NAMALWA (cell line): Measurements from ENCODE around the gene ADRB2.
A peak's percentile ranks its signal among the peaks of the same experiment; 100 is the strongest.
"Not testable (repeated sequence)": the region's sequence is repeated elsewhere in the genome, so short reads cannot be mapped to it uniquely, and the experiment has no call there.

Experiments used
- DNase-seq: peaks from one replicate; pipeline ENCODE4 v3.0.0-alpha.2; 2015; ENCODE audit warnings: low spot score

Gene ADRB2

DNA sequence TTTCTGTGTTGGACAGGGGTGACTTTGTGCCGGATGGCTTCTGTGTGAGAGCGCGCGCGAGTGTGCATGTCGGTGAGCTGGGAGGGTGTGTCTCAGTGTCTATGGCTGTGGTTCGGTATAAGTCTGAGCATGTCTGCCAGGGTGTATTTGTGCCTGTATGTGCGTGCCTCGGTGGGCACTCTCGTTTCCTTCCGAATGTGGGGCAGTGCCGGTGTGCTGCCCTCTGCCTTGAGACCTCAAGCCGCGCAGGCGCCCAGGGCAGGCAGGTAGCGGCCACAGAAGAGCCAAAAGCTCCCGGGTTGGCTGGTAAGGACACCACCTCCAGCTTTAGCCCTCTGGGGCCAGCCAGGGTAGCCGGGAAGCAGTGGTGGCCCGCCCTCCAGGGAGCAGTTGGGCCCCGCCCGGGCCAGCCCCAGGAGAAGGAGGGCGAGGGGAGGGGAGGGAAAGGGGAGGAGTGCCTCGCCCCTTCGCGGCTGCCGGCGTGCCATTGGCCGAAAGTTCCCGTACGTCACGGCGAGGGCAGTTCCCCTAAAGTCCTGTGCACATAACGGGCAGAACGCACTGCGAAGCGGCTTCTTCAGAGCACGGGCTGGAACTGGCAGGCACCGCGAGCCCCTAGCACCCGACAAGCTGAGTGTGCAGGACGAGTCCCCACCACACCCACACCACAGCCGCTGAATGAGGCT, at the start of gene ADRB2:
Gene ADRB2, plus strand, starts transcription at position 559 of the 686 bp plus-strand sequence. CDS start 221 bp downstream, outside the sequence.
- DNase-seq = peak; percentile 85

GRCh38 chr5:148776780-148777179, 49.6 kb upstream of the ADRB2 start:
- DNase-seq = no peak

DNA sequence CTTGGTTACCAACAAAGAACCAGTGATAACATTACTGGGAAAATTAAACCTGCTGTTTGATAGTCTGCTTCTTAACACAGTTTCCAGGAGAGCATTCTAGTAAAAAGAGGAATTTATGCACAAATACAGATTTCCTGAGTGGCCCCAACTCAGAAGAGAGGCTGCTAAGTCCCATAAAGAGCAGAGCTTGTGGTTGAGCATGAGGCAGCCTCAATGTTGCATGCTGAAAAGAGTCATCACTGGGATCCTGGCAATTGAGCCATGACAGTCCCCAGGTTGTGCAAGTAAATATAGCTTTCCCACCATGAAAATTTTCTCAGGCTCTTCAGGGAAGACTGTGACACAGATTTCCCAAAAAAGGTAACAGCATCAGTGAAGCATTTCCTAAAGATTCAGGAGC, 47.5 kb upstream of the ADRB2 start:
- DNase-seq = no peak

DNA sequence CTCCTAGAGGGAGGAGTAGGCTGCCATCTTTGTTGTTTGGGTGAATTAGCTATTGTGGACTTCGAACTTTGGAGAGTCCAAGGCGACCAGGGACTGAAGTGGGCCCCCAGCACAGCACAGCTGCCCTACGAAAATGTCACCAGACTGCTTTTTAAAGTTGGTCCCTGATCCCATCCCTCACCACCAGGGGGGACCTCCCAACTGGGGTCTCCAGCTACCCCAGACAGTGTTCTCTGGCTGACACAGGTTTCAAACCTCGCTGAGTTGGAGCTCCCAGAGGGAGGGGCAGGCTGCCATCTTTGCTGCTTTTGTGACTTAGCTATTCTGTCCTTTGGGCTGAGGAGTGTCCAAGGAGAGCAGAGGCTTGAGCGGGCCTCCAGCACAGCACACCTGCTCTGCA, 45.7 kb upstream of the ADRB2 start:
- DNase-seq = peak; percentile 7

DNA sequence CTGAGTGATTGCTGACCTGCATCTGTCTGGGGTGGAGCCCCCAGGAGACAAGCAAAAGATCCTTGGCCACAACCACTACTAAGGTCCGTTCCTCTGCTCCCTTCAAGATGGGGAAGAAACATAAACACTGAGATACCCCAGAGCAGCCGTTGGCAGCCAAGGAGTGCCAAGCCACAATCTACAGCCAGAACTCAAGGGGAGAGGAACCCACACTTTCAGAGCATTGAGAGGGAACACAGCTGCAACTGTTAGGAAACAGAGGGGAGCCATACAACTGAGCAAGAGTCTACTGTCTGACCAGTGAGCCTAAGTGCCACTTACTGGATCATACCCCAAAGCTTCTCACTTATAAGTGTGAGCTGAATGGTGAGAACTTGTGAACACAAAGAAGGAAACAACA, 44.6 kb upstream of the ADRB2 start:
- no peak for DNase-seq

DNA sequence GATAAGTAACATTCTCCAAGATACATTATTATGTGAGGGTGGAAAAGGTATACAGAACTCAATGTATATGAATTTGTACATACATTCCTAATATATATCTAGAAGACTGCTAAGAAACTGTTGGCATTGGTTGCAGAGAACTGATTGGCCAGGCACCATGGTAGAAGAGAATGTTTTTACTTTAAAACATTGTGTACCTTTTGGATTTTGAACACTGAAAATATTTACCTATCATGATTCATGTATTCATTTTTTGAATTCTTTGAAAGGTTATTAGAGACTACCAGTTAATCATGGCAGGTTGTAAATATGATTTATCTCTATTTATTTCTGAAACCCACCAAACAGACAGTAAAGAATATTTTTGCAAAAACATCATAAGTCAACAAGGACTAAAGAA, 41.2 kb upstream of the ADRB2 start:
- DNase-seq = no peak

DNA sequence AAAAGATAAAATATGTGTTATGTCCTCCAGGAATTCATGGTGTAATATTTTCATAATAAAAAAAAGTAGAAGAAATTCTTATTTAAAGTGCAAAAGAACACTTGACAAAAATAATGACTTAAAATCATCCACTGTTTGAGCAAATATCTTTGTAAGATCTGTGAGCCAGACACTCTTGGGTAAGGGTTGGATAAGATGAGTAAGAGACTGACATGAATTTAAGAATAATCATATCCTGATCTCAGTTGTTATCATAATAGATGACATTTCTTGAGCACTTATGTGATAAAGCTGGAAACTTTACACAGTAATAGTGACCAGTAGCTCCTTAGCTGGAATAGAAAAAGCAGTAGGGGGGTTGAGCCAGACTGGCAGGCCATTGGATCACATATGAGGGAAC, 40.0 kb upstream of the ADRB2 start:
- DNase-seq = no peak

DNA sequence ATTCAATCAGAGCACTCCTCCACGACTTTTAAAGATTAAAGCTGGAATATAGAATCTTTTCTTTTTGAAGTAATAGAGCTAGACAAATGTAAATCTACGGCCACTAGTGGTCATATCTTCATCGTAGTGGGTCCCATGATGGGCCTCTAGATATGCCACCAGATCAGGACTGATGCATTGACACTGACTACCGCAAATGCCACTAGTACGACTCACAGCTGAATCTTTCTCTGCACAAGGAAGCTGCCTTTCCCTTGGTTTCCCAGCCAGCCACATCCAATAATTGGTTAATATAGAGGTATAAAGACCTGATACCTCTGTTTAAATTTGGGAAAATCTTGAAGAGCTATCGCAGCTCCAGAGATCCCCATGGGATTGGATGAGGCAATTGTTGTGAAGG, 37.8 kb upstream of the ADRB2 start:
- DNase-seq = no peak

DNA sequence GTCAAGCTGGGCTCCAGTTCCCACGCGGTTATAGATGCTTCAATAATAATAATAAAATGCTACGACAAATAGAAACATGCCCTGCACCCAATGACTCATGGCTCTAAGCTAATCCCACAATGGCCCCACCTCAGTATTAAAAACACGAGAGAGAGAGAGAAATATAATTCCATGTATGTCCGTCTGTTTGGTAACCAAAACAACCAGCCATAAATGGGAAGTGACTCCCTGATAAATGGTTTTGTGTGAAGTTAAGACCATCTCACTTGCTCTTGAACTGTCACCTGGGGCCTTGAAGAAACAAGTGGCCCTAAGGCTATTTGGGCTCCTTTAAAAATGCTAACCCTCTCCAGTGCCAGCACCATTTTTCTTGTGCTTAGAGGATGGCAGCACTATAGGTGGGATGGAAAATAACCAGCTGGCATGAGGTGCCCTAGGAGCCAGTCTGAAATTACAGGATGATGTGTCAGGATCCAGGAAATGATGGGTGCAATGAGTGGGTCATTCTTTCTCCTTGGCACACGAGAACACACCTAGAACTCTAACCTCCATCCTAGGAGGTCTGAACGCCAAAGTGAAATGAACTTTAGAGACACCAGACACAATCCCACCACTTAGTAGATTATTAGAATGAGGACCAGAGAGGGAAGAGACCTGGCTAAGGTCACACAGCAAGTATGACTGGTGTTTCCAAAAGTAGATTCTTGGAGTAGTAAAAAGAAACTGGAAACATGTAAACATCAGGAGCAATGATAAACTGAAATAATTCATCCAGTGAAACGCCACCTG, 35.7 kb upstream of the ADRB2 start:
- DNase-seq = no peak

DNA sequence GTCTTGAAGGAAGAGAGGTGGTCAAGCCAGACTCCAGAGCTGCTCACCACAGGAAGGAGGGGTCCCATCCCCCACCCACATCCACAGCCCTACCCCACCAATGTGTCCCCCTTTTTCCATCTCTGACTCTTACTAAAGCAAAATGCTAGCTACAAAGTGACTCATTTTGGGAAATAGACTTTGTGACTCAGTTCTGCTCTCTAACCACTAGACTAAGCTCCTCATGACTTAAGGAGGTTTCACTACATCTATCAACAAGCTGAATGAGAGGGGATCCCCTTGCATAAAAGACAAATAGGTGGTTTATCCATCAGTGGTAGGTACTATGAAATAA, 35.1 kb upstream of the ADRB2 start:
- DNase-seq = no peak

- no peak for DNase-seq
These were observed 34.7 kb upstream of the ADRB2 start for GRCh38 chr5:148791696-148792095.

DNA sequence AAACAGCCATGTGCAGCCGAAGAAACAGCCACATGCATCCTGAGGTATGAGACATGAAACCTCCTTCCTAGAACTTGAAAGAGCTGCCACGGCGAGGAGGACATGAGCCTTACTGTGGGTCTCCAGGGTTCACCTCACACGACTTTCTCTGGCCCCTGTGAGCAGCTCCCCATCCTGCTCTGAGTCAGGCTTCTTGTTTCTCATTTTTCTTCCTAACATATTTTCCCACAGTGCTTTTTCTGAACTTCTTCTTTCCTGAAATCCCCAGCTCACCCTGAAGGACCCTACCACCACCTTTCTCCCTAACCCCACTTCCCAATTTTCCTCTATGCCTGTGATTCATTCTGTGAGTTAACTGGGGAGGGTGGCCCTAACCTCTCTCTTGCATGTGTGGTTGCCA, 33.7 kb upstream of the ADRB2 start:
- no peak for DNase-seq

GRCh38 chr5:148793261-148793660, 33.1 kb upstream of the ADRB2 start:
- DNase-seq = no peak

DNA sequence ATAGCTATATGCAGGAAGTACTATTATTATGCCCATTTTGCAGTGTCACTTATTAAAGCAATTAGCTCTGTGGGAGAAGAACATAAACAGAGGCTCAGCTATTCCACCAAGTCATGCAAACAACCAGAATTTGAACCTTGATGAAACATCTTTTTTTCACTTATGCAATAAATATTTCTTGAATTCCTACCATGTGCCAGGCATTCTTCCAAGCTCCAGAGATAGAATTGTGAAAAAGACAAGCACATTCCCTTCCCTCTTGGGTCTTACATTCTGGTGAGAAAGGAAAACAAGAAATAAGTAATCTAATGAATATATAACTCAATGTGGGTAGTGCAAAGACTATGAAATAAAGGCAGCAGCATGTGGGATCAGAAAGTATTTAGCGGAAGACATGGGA, 32.1 kb upstream of the ADRB2 start:
- no peak for DNase-seq

DNA sequence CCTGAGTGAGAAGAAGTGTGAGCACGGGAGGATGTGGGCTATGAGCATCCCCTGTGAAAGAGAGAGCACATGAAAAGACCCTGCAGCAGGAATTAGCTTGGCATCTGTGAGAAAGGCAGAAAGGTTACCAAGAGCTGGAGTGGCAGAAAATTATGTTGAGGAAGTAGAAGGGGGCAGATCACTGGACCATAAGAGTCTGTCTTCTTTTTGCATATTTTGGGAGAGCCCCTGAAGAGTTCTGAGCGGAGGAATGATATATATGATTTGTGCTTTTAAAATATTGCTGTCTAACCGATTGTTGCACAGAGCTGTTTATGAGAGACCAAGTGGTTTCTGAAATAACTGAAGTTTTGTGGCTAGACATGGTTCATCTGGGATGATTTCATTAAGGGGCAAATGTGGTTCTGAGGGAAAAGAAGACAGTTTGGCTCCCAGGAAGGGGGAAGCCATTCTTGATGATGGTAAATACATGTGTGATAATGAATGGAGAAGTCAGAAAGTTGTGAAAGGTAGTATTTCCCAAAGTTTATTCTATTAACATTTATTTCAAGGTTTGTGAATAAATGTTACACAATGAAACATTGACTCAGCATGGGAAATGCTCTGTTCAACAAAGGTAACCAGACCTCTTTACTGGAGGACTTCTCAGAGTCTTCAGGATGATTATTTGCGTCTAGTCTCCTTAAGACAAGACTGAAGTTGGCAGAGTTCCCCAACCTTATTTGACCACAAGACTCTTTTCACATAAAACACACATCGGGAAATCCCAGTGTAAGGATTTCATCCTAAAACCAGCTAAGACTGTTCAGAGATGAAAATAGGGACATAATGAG, 31.5 kb upstream of the ADRB2 start:
- DNase-seq = no peak

GRCh38 chr5:148796936-148797335, 29.5 kb upstream of the ADRB2 start:
- no peak for DNase-seq

DNA sequence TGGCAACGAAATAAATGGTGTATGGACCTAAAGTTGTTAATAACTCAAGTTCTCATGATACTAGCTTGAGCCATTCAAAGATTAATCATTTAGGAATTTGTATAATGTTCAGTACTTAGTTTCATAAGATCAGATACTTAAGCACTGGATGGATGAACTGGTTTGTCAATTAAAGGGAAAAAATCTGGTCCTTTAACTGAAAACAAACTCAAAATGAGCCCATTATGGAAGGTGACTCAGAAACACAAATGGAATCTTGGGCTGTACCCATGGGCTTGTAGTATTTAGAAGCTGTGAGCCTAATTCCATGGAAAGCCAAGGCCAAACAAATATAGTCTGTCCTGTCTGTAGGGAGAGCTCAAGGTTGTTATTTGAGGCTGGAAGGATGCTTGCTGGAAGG, 27.6 kb upstream of the ADRB2 start:
- no peak for DNase-seq

- no peak for DNase-seq
These were observed 26.5 kb upstream of the ADRB2 start for GRCh38 chr5:148799737-148800527.

DNA sequence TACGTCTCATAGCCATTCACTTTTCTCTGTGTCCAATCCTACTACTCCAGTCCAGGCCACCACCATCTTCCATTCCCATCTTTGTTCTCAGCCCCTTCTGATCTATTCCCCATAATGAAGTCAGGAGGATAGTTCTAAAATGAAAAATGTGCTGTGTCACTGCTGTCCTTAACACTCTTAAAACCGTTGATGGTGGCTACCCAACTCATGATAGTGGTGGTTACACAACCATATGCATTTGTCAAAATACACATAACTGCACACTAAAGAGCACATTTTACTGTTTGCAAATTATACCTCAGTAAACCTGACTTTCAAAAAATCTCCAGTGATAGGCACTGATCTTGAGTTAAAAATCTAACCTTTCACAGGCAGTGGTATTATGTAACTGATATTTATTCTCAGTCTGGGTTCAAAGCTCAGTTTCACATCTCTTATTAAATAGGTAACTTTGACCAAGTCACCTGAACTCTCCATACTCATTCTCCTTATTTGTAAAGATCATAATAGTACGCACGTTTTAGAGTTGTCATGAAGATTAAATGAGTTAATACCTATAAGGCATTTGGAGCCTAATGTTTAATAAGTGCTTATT, 24.6 kb upstream of the ADRB2 start:
- DNase-seq = no peak

- not testable (repeated sequence) for DNase-seq
These were observed 23.0 kb upstream of the ADRB2 start for GRCh38 chr5:148803451-148803850.

DNA sequence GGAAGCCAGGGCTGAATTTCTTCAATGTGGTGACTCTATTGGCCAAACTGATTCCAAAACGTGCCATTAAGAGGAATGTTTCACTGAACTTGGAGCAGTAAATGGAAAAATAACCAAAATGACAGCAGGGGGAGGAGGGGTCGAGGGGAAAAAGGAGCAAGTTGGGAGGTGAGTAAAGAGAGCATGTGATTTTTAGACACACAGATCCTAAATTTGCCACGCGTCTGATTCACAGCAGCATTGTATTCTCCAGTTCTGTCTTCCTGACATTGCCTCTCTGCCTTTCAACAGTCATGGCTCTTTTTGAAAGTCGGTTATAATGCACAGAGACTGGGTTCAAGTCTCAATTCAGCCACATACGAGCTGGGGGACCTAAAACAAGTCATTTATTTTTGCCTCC, 22.0 kb upstream of the ADRB2 start:
- DNase-seq = no peak
